Measurements from ENCODE around the gene CRP.

DNA sequence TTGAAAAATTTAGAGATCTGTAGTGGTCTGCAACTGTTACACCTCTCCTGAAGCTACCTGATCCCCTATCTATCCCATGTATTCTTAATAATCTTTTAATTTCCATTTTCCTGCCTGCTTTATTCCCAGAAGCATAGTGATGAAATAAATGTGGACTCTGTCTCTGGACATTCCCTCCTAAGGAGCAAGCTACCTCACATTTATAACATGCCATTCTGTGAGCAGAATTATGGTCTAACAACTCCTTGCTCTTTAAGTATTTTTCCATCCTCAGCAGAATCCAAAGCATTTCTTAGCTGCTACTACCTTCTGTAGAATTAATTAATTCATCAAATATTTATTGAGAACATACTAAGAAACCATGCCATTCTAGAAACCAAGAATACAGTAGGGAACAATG, 15.1 kb downstream of the CRP start:
- TF ChIP-seq, protein P1, sequence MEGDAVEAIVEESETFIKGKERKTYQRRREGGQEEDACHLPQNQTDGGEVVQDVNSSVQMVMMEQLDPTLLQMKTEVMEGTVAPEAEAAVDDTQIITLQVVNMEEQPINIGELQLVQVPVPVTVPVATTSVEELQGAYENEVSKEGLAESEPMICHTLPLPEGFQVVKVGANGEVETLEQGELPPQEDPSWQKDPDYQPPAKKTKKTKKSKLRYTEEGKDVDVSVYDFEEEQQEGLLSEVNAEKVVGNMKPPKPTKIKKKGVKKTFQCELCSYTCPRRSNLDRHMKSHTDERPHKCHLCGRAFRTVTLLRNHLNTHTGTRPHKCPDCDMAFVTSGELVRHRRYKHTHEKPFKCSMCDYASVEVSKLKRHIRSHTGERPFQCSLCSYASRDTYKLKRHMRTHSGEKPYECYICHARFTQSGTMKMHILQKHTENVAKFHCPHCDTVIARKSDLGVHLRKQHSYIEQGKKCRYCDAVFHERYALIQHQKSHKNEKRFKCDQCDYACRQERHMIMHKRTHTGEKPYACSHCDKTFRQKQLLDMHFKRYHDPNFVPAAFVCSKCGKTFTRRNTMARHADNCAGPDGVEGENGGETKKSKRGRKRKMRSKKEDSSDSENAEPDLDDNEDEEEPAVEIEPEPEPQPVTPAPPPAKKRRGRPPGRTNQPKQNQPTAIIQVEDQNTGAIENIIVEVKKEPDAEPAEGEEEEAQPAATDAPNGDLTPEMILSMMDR (IDR thresholded peaks at IDR 0.05), result no peak
- TF ChIP-seq ZFX (IDR thresholded peaks at IDR 0.05; ENCODE audit: borderline replicate concordance), result no peak
